ENCODE results near the gene MYRFL.

Gene MYRFL

GRCh38 chr12:69994724-69995173 lies 169.7 kb downstream of the MYRFL start:
- Histone ChIP-seq H3K4me1 (ENCODE audit: control insufficient read depth, low read depth, low read length) (no peaks in the 10 kb centered on the region), H3K9me3 (ENCODE audit: control insufficient read depth, low read depth, low read length) (no peaks in the 10 kb centered on the region), H3K4me3 (ENCODE audit: low read length) (no peak overlapping the region), H3K27me3 (ENCODE audit: control insufficient read depth, insufficient read depth, low read length) (no peaks in the 10 kb centered on the region), H3K9ac (ENCODE audit: low read length) (no peak overlapping the region), H3K36me3 (ENCODE audit: control insufficient read depth, low read depth, low read length) (no peaks in the 10 kb centered on the region), H3K27ac (ENCODE audit: low read length) (no peak overlapping the region)

- Histone ChIP-seq H3K27ac (ENCODE audit: low read length) (no peak overlapping the region), H3K27me3 (ENCODE audit: control insufficient read depth, insufficient read depth, low read length) (no peaks in the 10 kb centered on the region), H3K4me3 (ENCODE audit: low read length) (no peak overlapping the region), H3K36me3 (ENCODE audit: control insufficient read depth, low read depth, low read length) (no peaks in the 10 kb centered on the region), H3K9ac (ENCODE audit: low read length) (no peak overlapping the region), H3K4me1 (ENCODE audit: control insufficient read depth, low read depth, low read length) (no peaks in the 10 kb centered on the region), H3K9me3 (ENCODE audit: control insufficient read depth, low read depth, low read length) (no peaks in the 10 kb centered on the region)
Observed at GRCh38 chr12:69996241-69996640, 171.2 kb downstream of the MYRFL start.

GRCh38 chr12:69996722-69997121 lies 171.7 kb downstream of the MYRFL start:
- no peaks in the 10 kb centered on the region for H3K27me3 ChIP-seq (ENCODE audit: control insufficient read depth, insufficient read depth, low read length)
- H3K4me1 ChIP-seq (ENCODE audit: control insufficient read depth, low read depth, low read length), result no peaks in the 10 kb centered on the region
- H3K27ac ChIP-seq (ENCODE audit: low read length), result no peak overlapping the region
- no peak overlapping the region for H3K4me3 ChIP-seq (ENCODE audit: low read length)
- H3K36me3 ChIP-seq (ENCODE audit: control insufficient read depth, low read depth, low read length), result no peaks in the 10 kb centered on the region
- H3K9ac ChIP-seq (ENCODE audit: low read length), result no peak overlapping the region
- no peaks in the 10 kb centered on the region for H3K9me3 ChIP-seq (ENCODE audit: control insufficient read depth, low read depth, low read length)

GRCh38 chr12:69998011-69998410 lies 173.0 kb downstream of the MYRFL start:
- Histone ChIP-seq H3K4me3 (ENCODE audit: low read length) (no peak overlapping the region), H3K9ac (ENCODE audit: low read length) (no peak overlapping the region), H3K9me3 (ENCODE audit: control insufficient read depth, low read depth, low read length) (no peaks in the 10 kb centered on the region), H3K27ac (ENCODE audit: low read length) (no peak overlapping the region), H3K27me3 (ENCODE audit: control insufficient read depth, insufficient read depth, low read length) (no peaks in the 10 kb centered on the region), H3K4me1 (ENCODE audit: control insufficient read depth, low read depth, low read length) (no peaks in the 10 kb centered on the region), H3K36me3 (ENCODE audit: control insufficient read depth, low read depth, low read length) (no peaks in the 10 kb centered on the region)

- no peak overlapping the region for H3K9ac ChIP-seq (ENCODE audit: low read length)
- no peaks in the 10 kb centered on the region for H3K36me3 ChIP-seq (ENCODE audit: control insufficient read depth, low read depth, low read length)
- no peaks in the 10 kb centered on the region for H3K9me3 ChIP-seq (ENCODE audit: control insufficient read depth, low read depth, low read length)
- no peak overlapping the region for H3K4me3 ChIP-seq (ENCODE audit: low read length)
- no peak overlapping the region for H3K27ac ChIP-seq (ENCODE audit: low read length)
- no peaks in the 10 kb centered on the region for H3K27me3 ChIP-seq (ENCODE audit: control insufficient read depth, insufficient read depth, low read length)
- no peaks in the 10 kb centered on the region for H3K4me1 ChIP-seq (ENCODE audit: control insufficient read depth, low read depth, low read length)
Observed at GRCh38 chr12:69998922-69999321, 173.9 kb downstream of the MYRFL start.

GRCh38 chr12:69999561-69999960 lies 174.5 kb downstream of the MYRFL start:
- H3K4me1 ChIP-seq (ENCODE audit: control insufficient read depth, low read depth, low read length), result no peaks in the 10 kb centered on the region
- no peak overlapping the region for H3K4me3 ChIP-seq (ENCODE audit: low read length)
- H3K9me3 ChIP-seq (ENCODE audit: control insufficient read depth, low read depth, low read length), result no peaks in the 10 kb centered on the region
- no peak overlapping the region for H3K9ac ChIP-seq (ENCODE audit: low read length)
- H3K27me3 ChIP-seq (ENCODE audit: control insufficient read depth, insufficient read depth, low read length), result no peaks in the 10 kb centered on the region
- H3K27ac ChIP-seq (ENCODE audit: low read length), result no peak overlapping the region
- H3K36me3 ChIP-seq (ENCODE audit: control insufficient read depth, low read depth, low read length), result no peaks in the 10 kb centered on the region

- H3K4me3 ChIP-seq (ENCODE audit: low read length), result no peak overlapping the region
- H3K36me3 ChIP-seq (ENCODE audit: control insufficient read depth, low read depth, low read length), result no peaks in the 10 kb centered on the region
- H3K27me3 ChIP-seq (ENCODE audit: control insufficient read depth, insufficient read depth, low read length), result no peaks in the 10 kb centered on the region
- H3K27ac ChIP-seq (ENCODE audit: low read length), result no peak overlapping the region
- no peak overlapping the region for H3K9ac ChIP-seq (ENCODE audit: low read length)
- H3K9me3 ChIP-seq (ENCODE audit: control insufficient read depth, low read depth, low read length), result no peaks in the 10 kb centered on the region
- no peaks in the 10 kb centered on the region for H3K4me1 ChIP-seq (ENCODE audit: control insufficient read depth, low read depth, low read length)
Observed at GRCh38 chr12:70002097-70002911, 177.3 kb downstream of the MYRFL start.

GRCh38 chr12:70002912-70003255 lies 177.9 kb downstream of the MYRFL start:
- H3K27ac ChIP-seq (ENCODE audit: low read length), result no peak overlapping the region

GRCh38 chr12:70005864-70006618 lies 181.0 kb downstream of the MYRFL start:
- Histone ChIP-seq H3K4me3 (ENCODE audit: low read length) (no peak overlapping the region), H3K9ac (ENCODE audit: low read length) (no peak overlapping the region), H3K4me1 (ENCODE audit: control insufficient read depth, low read depth, low read length) (no peaks in the 10 kb centered on the region), H3K9me3 (ENCODE audit: control insufficient read depth, low read depth, low read length) (no peaks in the 10 kb centered on the region), H3K27me3 (ENCODE audit: control insufficient read depth, insufficient read depth, low read length) (no peaks in the 10 kb centered on the region), H3K27ac (ENCODE audit: low read length) (no peak overlapping the region), H3K36me3 (ENCODE audit: control insufficient read depth, low read depth, low read length) (no peaks in the 10 kb centered on the region)

More at GRCh38 chr12:70002912-70003255, 177.9 kb downstream of the MYRFL start:
- Histone ChIP-seq H3K9me3 (ENCODE audit: control insufficient read depth, low read depth, low read length) (no peaks in the 10 kb centered on the region), H3K36me3 (ENCODE audit: control insufficient read depth, low read depth, low read length) (no peaks in the 10 kb centered on the region), H3K4me3 (ENCODE audit: low read length) (no peak overlapping the region), H3K9ac (ENCODE audit: low read length) (no peak overlapping the region), H3K27me3 (ENCODE audit: control insufficient read depth, insufficient read depth, low read length) (no peaks in the 10 kb centered on the region), H3K4me1 (ENCODE audit: control insufficient read depth, low read depth, low read length) (no peaks in the 10 kb centered on the region)

GRCh38 chr12:70006619-70006973 lies 181.6 kb downstream of the MYRFL start:
- H3K27me3 ChIP-seq (ENCODE audit: control insufficient read depth, insufficient read depth, low read length), result no peaks in the 10 kb centered on the region
- no peak overlapping the region for H3K27ac ChIP-seq (ENCODE audit: low read length)
- no peak overlapping the region for H3K9ac ChIP-seq (ENCODE audit: low read length)
- H3K4me1 ChIP-seq (ENCODE audit: control insufficient read depth, low read depth, low read length), result no peaks in the 10 kb centered on the region
- no peak overlapping the region for H3K4me3 ChIP-seq (ENCODE audit: low read length)
- H3K9me3 ChIP-seq (ENCODE audit: control insufficient read depth, low read depth, low read length), result no peaks in the 10 kb centered on the region
- no peaks in the 10 kb centered on the region for H3K36me3 ChIP-seq (ENCODE audit: control insufficient read depth, low read depth, low read length)

GRCh38 chr12:70007687-70008086 lies 182.7 kb downstream of the MYRFL start:
- Histone ChIP-seq H3K27ac (ENCODE audit: low read length) (no peak overlapping the region), H3K4me3 (ENCODE audit: low read length) (no peak overlapping the region), H3K27me3 (ENCODE audit: control insufficient read depth, insufficient read depth, low read length) (no peaks in the 10 kb centered on the region), H3K9ac (ENCODE audit: low read length) (no peak overlapping the region), H3K36me3 (ENCODE audit: control insufficient read depth, low read depth, low read length) (no peaks in the 10 kb centered on the region), H3K9me3 (ENCODE audit: control insufficient read depth, low read depth, low read length) (no peaks in the 10 kb centered on the region), H3K4me1 (ENCODE audit: control insufficient read depth, low read depth, low read length) (peaks cover 3% of the 10 kb centered on the region)

Data from iPS-18a (cell line).